Vagina (tissue), 2 donors: ENCODE results near the gene CNFN. TPM values are rescaled to one million over a fixed set of nuclear protein-coding genes. Genes with fewer than 3 reads are reported as not detected.
"Not testable (repeated sequence)": the region's sequence is repeated elsewhere in the genome, so short reads cannot be mapped to it uniquely, and the experiment has no call there.

Experiments
- DNase-seq, 2 donors: peaks; one replicate each; pipeline ENCODE4 v3.0.0-alpha.2; 2017; ENCODE audit errors: extremely low spot score in 2 of 2
- H3K27ac ChIP-seq: fragments of 200-600 bp; sonication (generic); one replicate; pipeline ENCODE4 v1.5.1; 2019
- H3K27me3 ChIP-seq: fragments of 200-600 bp; sonication (generic); one replicate; pipeline ENCODE4 v1.5.1; 2019
- H3K36me3 ChIP-seq, 2 donors: fragments of 200-600 bp; sonication (generic); one replicate each; pipeline ENCODE4 v1.5.1; 2017 to 2019
- H3K4me1 ChIP-seq: fragments of 200-600 bp; sonication (generic); one replicate; pipeline ENCODE4 v1.5.1; 2019
- H3K4me3 ChIP-seq, 2 donors: fragments of 200-600 bp; sonication (generic); 1 replicate in 1 of 2; 2 replicates in 1 of 2; pipeline ENCODE4 v1.5.1; 2016 to 2019
- H3K9me3 ChIP-seq: fragments of 200-600 bp; sonication (generic); one replicate; pipeline ENCODE4 v1.5.1; 2019
- POLR2A ChIP-seq, 2 donors: fragments of 450-650 bp; IDR thresholded peaks; one replicate each; pipeline ENCODE4 v1.6.1; 2017; ENCODE audit warnings: antibody characterized with exemption in 2 of 2, mild to moderate bottlenecking in 2 of 2, moderate library complexity in 2 of 2
- POLR2AphosphoS5 ChIP-seq, 2 donors: sonication (generic); formaldehyde crosslinking; IDR thresholded peaks; one replicate each; pipeline ENCODE4 v1.9.0; 2017; ENCODE audit warnings: antibody characterized with exemption in 2 of 2, mild to moderate bottlenecking in 2 of 2, low read depth in 1 of 2; ENCODE audit not compliant: insufficient read depth in 1 of 2
- intact Hi-C: fragments of 100-400 bp; cut with DNase I; formaldehyde crosslinking; loops from one replicate; pipeline ENCODE4 v1.15.1; 2023
- total RNA-seq: library from RNA; depleted of rRNA; stranded (reverse); fragments of >200 nt; gene quantifications from one replicate; pipeline ENCODE4 v1.2.3, GENCODE V29; 2016
- TF ChIP-seq, protein P1 (sequence below), 3 experiments: fragments of 450-650 bp in 2 of 3; fragments of 200-600 bp in 1 of 3; sonication (generic) in 1 of 3; IDR thresholded peaks; one replicate each; pipeline ENCODE4 v1.5.1; 2017 to 2019; ENCODE audit warnings: antibody characterized with exemption in 3 of 3, mild to moderate bottlenecking in 2 of 3, moderate library complexity in 2 of 3

Gene CNFN
- total RNA-seq, 1 donor from 2014 or later, result 106 TPM

DNA sequence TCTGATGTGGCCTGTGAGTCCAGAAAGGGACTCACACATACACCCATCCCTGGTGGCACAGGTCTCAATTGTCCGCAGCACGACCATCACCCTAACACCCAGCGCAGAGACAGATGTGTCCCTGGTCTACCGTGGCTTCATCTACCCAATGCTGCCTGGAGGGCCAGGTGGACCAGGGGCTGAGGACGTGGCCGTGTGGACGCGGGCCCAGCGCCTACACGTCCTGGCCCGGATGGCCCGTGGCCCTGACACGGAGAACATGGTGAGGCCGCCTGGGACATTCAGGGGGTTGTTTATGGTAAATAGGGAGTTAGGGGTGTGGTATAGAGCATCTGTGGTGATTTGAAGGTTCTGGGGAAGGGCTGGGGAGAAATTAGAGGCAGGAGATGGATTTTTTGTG lies 41.9 kb downstream of the CNFN start:
- TF ChIP-seq, protein P1, sequence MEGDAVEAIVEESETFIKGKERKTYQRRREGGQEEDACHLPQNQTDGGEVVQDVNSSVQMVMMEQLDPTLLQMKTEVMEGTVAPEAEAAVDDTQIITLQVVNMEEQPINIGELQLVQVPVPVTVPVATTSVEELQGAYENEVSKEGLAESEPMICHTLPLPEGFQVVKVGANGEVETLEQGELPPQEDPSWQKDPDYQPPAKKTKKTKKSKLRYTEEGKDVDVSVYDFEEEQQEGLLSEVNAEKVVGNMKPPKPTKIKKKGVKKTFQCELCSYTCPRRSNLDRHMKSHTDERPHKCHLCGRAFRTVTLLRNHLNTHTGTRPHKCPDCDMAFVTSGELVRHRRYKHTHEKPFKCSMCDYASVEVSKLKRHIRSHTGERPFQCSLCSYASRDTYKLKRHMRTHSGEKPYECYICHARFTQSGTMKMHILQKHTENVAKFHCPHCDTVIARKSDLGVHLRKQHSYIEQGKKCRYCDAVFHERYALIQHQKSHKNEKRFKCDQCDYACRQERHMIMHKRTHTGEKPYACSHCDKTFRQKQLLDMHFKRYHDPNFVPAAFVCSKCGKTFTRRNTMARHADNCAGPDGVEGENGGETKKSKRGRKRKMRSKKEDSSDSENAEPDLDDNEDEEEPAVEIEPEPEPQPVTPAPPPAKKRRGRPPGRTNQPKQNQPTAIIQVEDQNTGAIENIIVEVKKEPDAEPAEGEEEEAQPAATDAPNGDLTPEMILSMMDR (IDR thresholded peaks at IDR 0.05), result no peak
- no peak for DNase-seq
- H3K4me3 ChIP-seq, result no peak overlapping the region
- no peaks in the 10 kb centered on the region for H3K27me3 ChIP-seq
- intact Hi-C loops, result no loop called here
- no peaks in the 10 kb centered on the region for H3K4me1 ChIP-seq
- peaks cover 0 to 16% of the 10 kb centered on the region in 2 donors for H3K36me3 ChIP-seq
- no peak overlapping the region for H3K27ac ChIP-seq
- no peaks in the 10 kb centered on the region for H3K9me3 ChIP-seq

DNA sequence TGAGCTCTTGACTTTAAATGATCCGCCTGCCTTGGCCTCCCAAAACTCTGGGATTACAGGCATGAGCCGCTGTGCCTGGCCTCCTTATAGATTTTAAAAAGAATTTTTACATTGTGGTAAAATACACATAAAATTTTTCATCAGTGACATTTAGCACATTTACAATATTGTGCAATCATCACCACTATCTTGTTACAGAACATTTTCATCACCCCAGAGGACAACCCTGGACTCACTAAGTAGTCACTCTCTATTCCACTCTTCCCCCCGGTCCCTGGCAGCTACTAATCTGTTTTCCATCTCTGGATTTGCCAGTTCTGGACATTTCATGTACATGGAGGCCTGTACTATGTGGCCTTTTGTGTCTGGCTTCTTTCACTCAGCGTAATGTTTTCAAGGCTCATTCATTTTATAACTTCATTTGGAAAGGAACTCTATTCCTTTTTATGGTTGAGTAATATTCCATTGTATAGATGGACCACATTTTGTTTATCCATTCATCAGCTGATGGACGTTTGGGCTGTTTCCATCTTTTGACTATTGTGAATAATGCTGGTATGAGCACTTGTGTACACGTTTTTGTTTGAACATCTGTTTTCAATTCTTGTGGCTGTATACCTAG lies 44.8 kb downstream of the CNFN start:
- TF ChIP-seq, protein P1 (IDR thresholded peaks at IDR 0.05), result no peak

DNA sequence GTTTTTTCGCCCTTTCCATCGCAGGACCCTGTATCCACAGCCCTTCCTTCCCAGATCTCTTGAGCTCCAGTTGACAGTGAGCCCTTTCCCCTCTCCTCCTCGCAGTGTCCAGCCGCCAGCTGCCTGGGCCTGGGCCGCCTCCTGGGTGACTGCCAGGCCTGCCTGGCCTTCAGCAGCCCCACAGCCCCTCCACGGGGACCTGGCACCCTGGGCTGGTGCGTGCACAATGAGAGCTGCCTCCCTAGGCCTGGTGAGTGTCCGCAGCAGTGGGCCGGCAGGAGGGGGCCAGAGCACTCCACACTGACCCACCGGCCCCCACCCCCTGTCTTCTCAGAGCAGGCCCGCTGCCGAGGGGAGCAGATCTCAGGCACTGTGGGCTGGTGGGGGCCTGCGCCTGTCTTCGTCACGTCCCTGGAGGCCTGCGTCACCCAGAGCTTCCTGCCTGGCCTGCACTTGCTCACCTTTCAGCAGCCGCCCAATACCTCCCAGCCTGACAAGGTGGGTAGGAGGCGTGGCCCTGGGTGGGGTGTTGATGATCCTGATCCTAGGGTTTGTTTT lies 45.7 kb downstream of the CNFN start:
- TF ChIP-seq POLR2A (IDR thresholded peaks at IDR 0.05) (no peak), POLR2AphosphoS5 (IDR thresholded peaks at IDR 0.05; ENCODE audit: insufficient read depth in 1 of 2, low read depth in 1 of 2) (no peak)
- TF ChIP-seq, protein P1 (IDR thresholded peaks at IDR 0.05), result no peak
- no peaks in the 10 kb centered on the region for H3K9me3 ChIP-seq
- intact Hi-C loops, result no loop called here
- H3K27me3 ChIP-seq, result no peaks in the 10 kb centered on the region
- peaks cover 0 to 10% of the 10 kb centered on the region in 2 donors for H3K36me3 ChIP-seq
- H3K4me1 ChIP-seq, result no peaks in the 10 kb centered on the region
- H3K4me3 ChIP-seq, result no peak overlapping the region
- DNase-seq, result no peak
- no peak overlapping the region for H3K27ac ChIP-seq

More for the DNA sequence above, 44.8 kb downstream of the CNFN start:
- Histone ChIP-seq H3K4me3 (no peak overlapping the region), H3K9me3 (no peaks in the 10 kb centered on the region), H3K36me3 (peaks cover 0 to 10% of the 10 kb centered on the region in 2 donors), H3K27me3 (no peaks in the 10 kb centered on the region), H3K4me1 (no peaks in the 10 kb centered on the region), H3K27ac (no peak overlapping the region)
- intact Hi-C loops, result no loop called here
- DNase-seq, result no peak

DNA sequence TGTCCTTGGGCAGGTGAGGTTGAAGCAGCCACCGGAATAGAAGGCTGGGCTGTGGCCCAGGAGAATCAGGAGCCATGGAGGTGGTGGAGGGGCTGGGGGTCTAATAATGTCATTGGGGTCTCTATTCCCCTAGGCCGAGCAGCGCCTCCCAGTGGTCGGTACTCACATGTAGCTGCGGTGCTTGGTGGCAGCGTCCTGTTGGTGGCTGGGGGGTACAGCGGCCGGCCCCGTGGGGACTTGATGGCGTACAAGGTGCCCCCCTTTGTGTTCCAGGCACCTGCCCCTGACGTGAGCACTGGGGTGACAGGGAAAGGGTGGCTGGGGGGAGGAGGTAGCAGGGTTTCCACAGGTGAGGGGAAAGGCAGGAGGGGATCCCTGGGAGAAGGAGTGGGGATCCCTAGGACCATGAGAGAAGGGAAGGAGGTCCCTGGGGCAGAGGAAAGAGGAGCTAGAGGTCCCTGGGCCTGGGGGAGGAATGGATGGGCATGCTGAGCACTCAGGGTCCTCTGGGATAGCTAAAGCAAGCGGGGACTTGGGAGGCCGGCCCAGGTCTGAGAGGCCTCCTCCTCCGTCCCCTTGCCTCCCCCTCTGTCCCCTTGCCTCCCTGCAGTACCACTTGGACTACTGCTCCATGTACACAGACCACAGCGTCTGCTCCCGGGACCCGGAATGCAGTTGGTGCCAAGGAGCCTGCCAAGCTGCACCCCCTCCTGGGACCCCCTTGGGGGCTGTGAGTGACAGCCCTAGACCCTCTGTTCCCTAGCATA lies 46.6 kb downstream of the CNFN start:
- DNase-seq, result no peak
- Histone ChIP-seq H3K4me3 (no peak overlapping the region), H3K9me3 (no peaks in the 10 kb centered on the region), H3K27ac (no peak overlapping the region), H3K4me1 (no peaks in the 10 kb centered on the region), H3K36me3 (peaks cover 0 to 10% of the 10 kb centered on the region in 2 donors), H3K27me3 (no peaks in the 10 kb centered on the region)
- intact Hi-C loops, result no loop called here
- TF ChIP-seq, protein P1 (IDR thresholded peaks at IDR 0.05), result no peak
- TF ChIP-seq POLR2AphosphoS5 (IDR thresholded peaks at IDR 0.05; ENCODE audit: insufficient read depth in 1 of 2, low read depth in 1 of 2), result no peak
- no peak for TF ChIP-seq POLR2A (IDR thresholded peaks at IDR 0.05)

DNA sequence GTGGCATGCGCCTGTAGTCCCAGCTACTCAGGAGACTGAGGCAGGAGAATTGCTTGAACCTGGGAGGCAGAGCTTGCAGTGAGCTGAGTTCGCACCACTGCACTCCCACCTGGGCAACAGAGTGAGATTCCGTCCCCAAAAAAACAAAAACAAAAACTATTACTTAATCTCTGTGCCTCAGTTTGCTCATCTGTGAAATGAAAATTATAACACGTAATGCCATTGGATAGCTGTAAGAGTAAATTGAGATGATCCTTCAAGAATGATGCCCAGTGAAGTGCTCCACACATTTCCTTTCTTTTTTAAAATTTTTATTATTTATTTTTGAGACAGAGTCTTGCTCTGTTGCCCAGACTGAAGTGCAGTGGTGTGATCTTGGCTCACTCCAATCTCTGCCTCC lies 50.2 kb downstream of the CNFN start:
- H3K27ac ChIP-seq, H3K4me3 ChIP-seq, H3K4me1 ChIP-seq, DNase-seq, H3K27me3 ChIP-seq, intact Hi-C loops, H3K9me3 ChIP-seq: not testable (repeated sequence)
- H3K36me3 ChIP-seq, result peaks cover 0 to 22% of the 10 kb centered on the region in 2 donors

DNA sequence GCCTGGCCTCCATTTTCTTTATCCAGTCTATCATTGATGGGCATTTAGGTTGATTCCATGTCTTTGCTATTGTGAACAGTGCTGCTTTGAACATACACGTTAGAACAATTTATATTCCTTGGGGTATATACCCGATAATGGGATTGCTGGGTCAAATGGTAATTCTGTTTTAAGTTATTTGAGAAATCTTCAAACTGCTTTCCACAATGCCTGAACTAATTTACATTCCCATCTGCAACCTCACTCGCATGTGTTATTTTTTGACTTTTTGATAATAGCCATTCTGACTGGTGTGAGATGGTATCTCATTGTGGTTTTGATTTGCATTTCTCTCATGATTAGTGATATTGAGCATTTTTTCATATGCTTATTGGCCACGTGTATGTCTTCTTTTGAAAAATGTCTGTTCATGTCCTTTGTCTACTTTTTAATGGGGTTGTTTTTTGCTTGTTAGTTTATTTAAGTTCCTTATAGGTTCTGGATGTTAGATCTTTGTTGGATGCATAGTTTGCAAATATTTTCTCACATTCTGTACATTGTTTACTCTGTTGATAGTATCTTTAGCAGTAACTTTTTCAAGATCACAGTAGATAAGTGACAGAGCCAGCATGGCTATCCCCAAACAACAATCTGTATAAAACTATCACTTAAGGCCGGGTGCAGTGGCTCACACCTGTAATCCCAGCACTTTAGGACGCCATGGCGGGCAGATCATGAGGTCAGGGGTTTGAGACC lies 50.8 kb downstream of the CNFN start:
- H3K36me3 ChIP-seq, result peaks cover 0 to 19% of the 10 kb centered on the region in 2 donors
- DNase-seq, H3K4me1 ChIP-seq, H3K27me3 ChIP-seq, H3K9me3 ChIP-seq, intact Hi-C loops, H3K4me3 ChIP-seq, H3K27ac ChIP-seq: not testable (repeated sequence)
